KMS-11 (cell line): Measurements from ENCODE around the gene TET3.

Experiments
- H2AFZ ChIP-seq: fragments of 200-600 bp; sonication (generic); 2 replicates; pipeline ENCODE4 v1.6.1; 2016; ENCODE audit warnings: antibody characterized with exemption, mixed run types, low read depth
- H3K27ac ChIP-seq: fragments of 200-600 bp; sonication (generic); 2 replicates; pipeline ENCODE4 v1.6.1; 2016; ENCODE audit warnings: mild to moderate bottlenecking, mixed run types
- H3K27me3 ChIP-seq: fragments of 200-600 bp; sonication (generic); 2 replicates; pipeline ENCODE4 v1.6.1; 2017; ENCODE audit warnings: mild to moderate bottlenecking, low read depth, mixed run types, moderate library complexity; ENCODE audit not compliant: insufficient read depth
- H3K36me3 ChIP-seq: fragments of 200-600 bp; sonication (generic); 2 replicates; pipeline ENCODE4 v1.6.1; 2017; ENCODE audit warnings: mild to moderate bottlenecking, mixed run types; ENCODE audit not compliant: insufficient read depth
- H3K4me1 ChIP-seq: fragments of 200-600 bp; sonication (generic); 2 replicates; pipeline ENCODE4 v1.6.1; 2016; ENCODE audit warnings: mild to moderate bottlenecking, low read depth, mixed run types; ENCODE audit not compliant: poor library complexity, severe bottlenecking
- H3K4me2 ChIP-seq: fragments of 200-600 bp; sonication (generic); 2 replicates; pipeline ENCODE4 v1.7.0; 2016; ENCODE audit warnings: mild to moderate bottlenecking, mixed run types
- H3K4me3 ChIP-seq: fragments of 200-600 bp; sonication (generic); IDR thresholded peaks from 2 replicates; pipeline ENCODE4 v1.6.1; 2017; ENCODE audit warnings: low read depth, low read length, mixed read lengths; ENCODE audit not compliant: insufficient read depth
- H3K79me2 ChIP-seq: fragments of 200-600 bp; sonication (generic); 2 replicates; pipeline ENCODE4 v1.6.1; 2016; ENCODE audit warnings: low read depth, mixed run types; ENCODE audit not compliant: insufficient read depth
- H3K9ac ChIP-seq: fragments of 200-600 bp; sonication (generic); 2 replicates; pipeline ENCODE4 v1.6.1; 2016; ENCODE audit warnings: mild to moderate bottlenecking, mixed run types
- H4K20me1 ChIP-seq: fragments of 200-600 bp; sonication (generic); 2 replicates; pipeline ENCODE4 v1.6.1; 2016; ENCODE audit warnings: mild to moderate bottlenecking, mixed run types; ENCODE audit not compliant: insufficient read depth
- TF ChIP-seq, protein P1 (sequence below): fragments of 200-600 bp; sonication (generic); conservative IDR thresholded peaks from 2 replicates; pipeline ENCODE4 v1.6.1; 2017; ENCODE audit warnings: low read depth, mild to moderate bottlenecking, antibody characterized with exemption, low read length, moderate library complexity, mixed read lengths

TET3 gene

DNA sequence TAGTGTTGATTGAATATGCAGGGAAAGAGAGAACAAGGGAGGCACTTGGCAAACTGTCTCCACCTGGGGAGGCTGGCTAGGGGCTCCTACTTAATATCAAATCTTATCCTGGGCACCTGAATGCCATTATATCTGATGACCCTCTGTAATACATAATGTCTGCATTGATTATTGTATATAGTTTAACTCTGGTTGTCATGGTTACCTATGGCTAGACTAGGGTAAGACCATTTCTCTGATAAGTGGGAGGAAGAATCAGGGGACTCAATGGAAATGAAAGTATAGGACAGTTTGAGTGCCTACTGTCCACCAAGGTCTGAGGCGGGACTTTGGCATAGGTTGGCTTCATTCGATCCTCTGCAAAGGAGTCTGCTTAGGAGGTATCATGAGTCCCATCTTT, 7.2 kb upstream of the TET3 start:
- Histone ChIP-seq H3K9ac (no peak overlapping the region), H3K4me3 (no peak overlapping the region), H3K4me1 (peaks cover 6% of the 10 kb centered on the region), H3K4me2 (no peak overlapping the region), H3K27me3 (no peaks in the 10 kb centered on the region), H3K27ac (no peak overlapping the region), H2AFZ (no peak overlapping the region), H3K36me3 (no peaks in the 10 kb centered on the region), H3K79me2 (no peaks in the 10 kb centered on the region), H4K20me1 (no peaks in the 10 kb centered on the region)
- TF ChIP-seq, protein P1, sequence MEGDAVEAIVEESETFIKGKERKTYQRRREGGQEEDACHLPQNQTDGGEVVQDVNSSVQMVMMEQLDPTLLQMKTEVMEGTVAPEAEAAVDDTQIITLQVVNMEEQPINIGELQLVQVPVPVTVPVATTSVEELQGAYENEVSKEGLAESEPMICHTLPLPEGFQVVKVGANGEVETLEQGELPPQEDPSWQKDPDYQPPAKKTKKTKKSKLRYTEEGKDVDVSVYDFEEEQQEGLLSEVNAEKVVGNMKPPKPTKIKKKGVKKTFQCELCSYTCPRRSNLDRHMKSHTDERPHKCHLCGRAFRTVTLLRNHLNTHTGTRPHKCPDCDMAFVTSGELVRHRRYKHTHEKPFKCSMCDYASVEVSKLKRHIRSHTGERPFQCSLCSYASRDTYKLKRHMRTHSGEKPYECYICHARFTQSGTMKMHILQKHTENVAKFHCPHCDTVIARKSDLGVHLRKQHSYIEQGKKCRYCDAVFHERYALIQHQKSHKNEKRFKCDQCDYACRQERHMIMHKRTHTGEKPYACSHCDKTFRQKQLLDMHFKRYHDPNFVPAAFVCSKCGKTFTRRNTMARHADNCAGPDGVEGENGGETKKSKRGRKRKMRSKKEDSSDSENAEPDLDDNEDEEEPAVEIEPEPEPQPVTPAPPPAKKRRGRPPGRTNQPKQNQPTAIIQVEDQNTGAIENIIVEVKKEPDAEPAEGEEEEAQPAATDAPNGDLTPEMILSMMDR = no peak

- no peak overlapping the region for H3K4me2 ChIP-seq
- no peak overlapping the region for H3K4me3 ChIP-seq
- no peaks in the 10 kb centered on the region for H4K20me1 ChIP-seq
- H3K9ac ChIP-seq = no peak overlapping the region
- peaks cover 10% of the 10 kb centered on the region for H3K4me1 ChIP-seq
- no peaks in the 10 kb centered on the region for H3K79me2 ChIP-seq
- no peak overlapping the region for H2AFZ ChIP-seq
- no peaks in the 10 kb centered on the region; the same call in 1 of the 2 replicates for H3K27me3 ChIP-seq
- H3K36me3 ChIP-seq = no peaks in the 10 kb centered on the region
- no peak overlapping the region for H3K27ac ChIP-seq
- TF ChIP-seq, protein P1 = no peak
Measured at GRCh38 chr2:73979021-73979420, 5.7 kb upstream of the TET3 start.

DNA sequence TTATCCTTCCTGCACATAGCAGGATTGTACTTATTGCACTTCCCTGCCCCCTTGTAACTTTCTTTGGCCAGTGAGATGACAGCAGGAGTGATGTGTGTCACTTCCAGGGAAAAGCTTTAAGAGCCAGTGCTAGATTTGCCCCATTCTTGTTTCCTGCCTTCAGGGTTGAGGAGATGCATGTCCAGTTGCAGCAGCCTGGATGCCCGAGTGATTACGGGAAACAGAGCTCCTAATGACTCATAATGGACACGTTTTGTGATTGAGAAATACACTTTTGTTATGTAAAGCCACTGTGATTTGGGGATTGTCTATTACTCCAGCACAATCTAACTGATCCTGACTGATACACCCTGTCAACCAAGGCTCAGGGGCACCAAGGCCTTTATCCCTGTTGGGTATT, 5.0 kb upstream of the TET3 start:
- H2AFZ ChIP-seq = no peak overlapping the region
- TF ChIP-seq, protein P1 = no peak
- H3K4me1 ChIP-seq = peaks cover 13% of the 10 kb centered on the region
- no peak overlapping the region for H3K27ac ChIP-seq
- no peaks in the 10 kb centered on the region for H4K20me1 ChIP-seq
- no peak overlapping the region for H3K4me2 ChIP-seq
- H3K36me3 ChIP-seq = no peaks in the 10 kb centered on the region
- no peaks in the 10 kb centered on the region for H3K79me2 ChIP-seq
- H3K4me3 ChIP-seq = no peak overlapping the region
- H3K27me3 ChIP-seq = no peaks in the 10 kb centered on the region; the same call in 1 of the 2 replicates
- no peak overlapping the region for H3K9ac ChIP-seq

GRCh38 chr2:73980566-73980965, 4.1 kb upstream of the TET3 start:
- Histone ChIP-seq H3K9ac (no peak overlapping the region), H3K4me1 (peaks cover 13% of the 10 kb centered on the region), H3K4me3 (no peak overlapping the region), H3K4me2 (no peak overlapping the region), H3K36me3 (no peaks in the 10 kb centered on the region), H3K27ac (no peak overlapping the region), H2AFZ (no peak overlapping the region), H3K27me3 (no peaks in the 10 kb centered on the region; the same call in 1 of the 2 replicates), H3K79me2 (peaks cover 1% of the 10 kb centered on the region), H4K20me1 (no peaks in the 10 kb centered on the region)
- TF ChIP-seq, protein P1 = no peak
